HTERT RPE-1 (cell line): ENCODE data around the gene DPF3.

Experiments
- in situ Hi-C: fragments of 300-500 bp; cut with MboI; formaldehyde crosslinking; loops from 4 replicates; pipeline ENCODE4 v1.14.3; 2020; ENCODE audit warnings: low sequenced_read_pairs

DPF3 gene

GRCh38 chr14:72621387-72622065 lies 272.4 kb downstream of the DPF3 start:
- in situ Hi-C loops, result no loop called here

- in situ Hi-C loops, result no loop called here
Measured at GRCh38 chr14:72619881-72620280, 274.0 kb downstream of the DPF3 start.

GRCh38 chr14:72619111-72619571 lies 274.8 kb downstream of the DPF3 start:
- in situ Hi-C loops, result no loop called here

GRCh38 chr14:72618424-72618823 lies 275.5 kb downstream of the DPF3 start:
- in situ Hi-C loops, result no loop called here

GRCh38 chr14:72617391-72618031 lies 276.4 kb downstream of the DPF3 start:
- in situ Hi-C loops, result no loop called here

- in situ Hi-C loops, result no loop called here
Measured at GRCh38 chr14:72616811-72617210, 277.1 kb downstream of the DPF3 start.

- in situ Hi-C loops, result no loop called here
Measured at GRCh38 chr14:72616294-72616693, 277.6 kb downstream of the DPF3 start.

- in situ Hi-C loops, result no loop called here
Measured at GRCh38 chr14:72615451-72616121, 278.3 kb downstream of the DPF3 start.

- in situ Hi-C loops, result no loop called here
Measured at GRCh38 chr14:72614891-72615415, 278.9 kb downstream of the DPF3 start.

GRCh38 chr14:72614365-72614764 lies 279.5 kb downstream of the DPF3 start:
- in situ Hi-C loops, result no loop called here

- in situ Hi-C loops, result no loop called here
Measured at GRCh38 chr14:72613975-72614319, 280.0 kb downstream of the DPF3 start.

GRCh38 chr14:72613231-72613974 lies 280.5 kb downstream of the DPF3 start:
- in situ Hi-C loops, result no loop called here

GRCh38 chr14:72612041-72612440 lies 281.9 kb downstream of the DPF3 start:
- in situ Hi-C loops, result no loop called here

- in situ Hi-C loops, result no loop called here
Measured at GRCh38 chr14:72611506-72611905, 282.4 kb downstream of the DPF3 start.

- in situ Hi-C loops, result no loop called here
Measured at GRCh38 chr14:72610831-72611200, 283.1 kb downstream of the DPF3 start.

GRCh38 chr14:72610096-72610830 lies 283.6 kb downstream of the DPF3 start:
- in situ Hi-C loops, result no loop called here

GRCh38 chr14:72609205-72609916 lies 284.5 kb downstream of the DPF3 start:
- in situ Hi-C loops, result no loop called here

GRCh38 chr14:72608391-72609204 lies 285.3 kb downstream of the DPF3 start:
- in situ Hi-C loops, result no loop called here
